GM18868 (cell line): Measurements from ENCODE around the gene DNAH12.
"Not testable (repeated sequence)": the region's sequence is repeated elsewhere in the genome, so short reads cannot be mapped to it uniquely, and the experiment has no call there.

Experiments used
- ATAC-seq: cut with Tn5 transposase; IDR thresholded peaks from one replicate; pipeline ENCODE4 v1.9.1; 2021; ENCODE audit warnings: mild to moderate bottlenecking, moderate library complexity; ENCODE audit not compliant: unreplicated experiment

Gene DNAH12

DNA sequence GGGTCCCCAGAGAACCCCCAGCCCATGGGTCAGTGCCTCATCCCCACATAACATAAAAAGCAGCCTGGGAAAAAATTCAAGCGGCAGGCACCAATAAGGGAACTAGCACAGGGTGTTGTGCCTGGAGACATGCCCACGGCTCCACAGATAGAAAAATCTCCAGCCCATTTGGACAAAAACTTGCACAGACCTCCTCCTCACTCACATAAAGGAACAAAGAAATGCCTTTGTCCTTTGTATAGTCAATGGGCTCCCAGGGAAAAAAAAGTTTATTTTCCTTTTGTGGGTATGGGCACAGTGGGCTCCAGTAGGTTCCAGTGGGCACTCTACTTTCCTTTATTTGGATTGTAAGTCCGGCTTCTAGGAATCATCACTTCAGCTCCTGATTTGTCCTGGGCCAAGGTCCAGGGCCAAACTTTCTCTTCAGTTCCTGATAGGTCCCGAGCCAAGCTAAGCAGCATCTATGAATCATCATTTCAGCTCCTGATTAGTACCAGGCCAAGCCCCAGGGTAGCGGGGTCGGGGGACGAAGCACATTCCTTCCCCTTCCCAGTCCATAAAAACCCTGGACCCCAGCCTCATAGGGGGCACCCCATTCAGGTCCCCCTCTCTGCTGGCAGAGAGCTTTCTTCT, 1.6 kb upstream of the DNAH12 start:
- no peak for ATAC-seq

DNA sequence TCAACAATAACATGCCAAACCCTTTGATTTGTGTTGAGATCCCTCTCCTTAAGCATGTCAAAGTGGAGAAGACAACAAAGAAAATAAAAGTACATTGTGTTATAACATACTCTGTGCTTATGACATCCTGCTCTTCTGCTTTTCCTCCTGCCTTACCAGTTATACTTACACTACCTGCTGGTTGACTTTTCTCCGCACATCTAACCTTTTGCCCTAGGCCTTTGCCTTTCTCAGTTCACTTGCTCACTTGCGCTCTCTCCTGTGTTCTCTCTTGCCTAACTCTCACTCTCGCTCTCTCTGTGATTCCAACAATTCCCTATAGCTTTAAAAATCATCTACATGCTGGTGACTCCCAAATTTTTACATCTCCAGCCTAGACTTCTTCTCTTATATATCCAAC, 5.7 kb downstream of the DNAH12 start:
- no peak for ATAC-seq

DNA sequence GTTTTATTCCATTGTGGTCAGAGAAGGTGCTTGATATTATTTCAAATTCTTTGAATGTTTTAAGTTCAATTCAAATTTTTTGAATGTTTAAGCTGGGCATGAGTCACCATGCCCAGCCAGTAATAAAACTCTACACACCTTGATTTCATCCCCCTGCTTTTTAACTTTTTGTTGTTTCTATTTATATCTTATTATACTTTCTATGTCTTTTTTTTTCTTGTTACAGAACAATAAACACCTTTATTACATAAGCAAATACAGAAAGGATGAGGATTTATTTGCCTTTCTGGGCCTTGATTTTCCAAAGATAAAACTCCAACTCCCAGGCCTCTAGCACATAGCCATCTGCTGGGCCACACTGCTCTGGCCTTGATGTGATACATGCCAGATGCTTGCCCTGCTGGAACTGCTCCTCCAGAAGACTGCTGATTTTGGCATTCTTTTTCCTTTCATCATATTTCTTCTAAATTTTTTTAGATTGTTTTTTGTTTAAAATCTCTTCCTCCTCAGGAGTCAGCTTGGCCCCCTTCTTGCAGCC, 14.0 kb downstream of the DNAH12 start:
- ATAC-seq = no peak

DNA sequence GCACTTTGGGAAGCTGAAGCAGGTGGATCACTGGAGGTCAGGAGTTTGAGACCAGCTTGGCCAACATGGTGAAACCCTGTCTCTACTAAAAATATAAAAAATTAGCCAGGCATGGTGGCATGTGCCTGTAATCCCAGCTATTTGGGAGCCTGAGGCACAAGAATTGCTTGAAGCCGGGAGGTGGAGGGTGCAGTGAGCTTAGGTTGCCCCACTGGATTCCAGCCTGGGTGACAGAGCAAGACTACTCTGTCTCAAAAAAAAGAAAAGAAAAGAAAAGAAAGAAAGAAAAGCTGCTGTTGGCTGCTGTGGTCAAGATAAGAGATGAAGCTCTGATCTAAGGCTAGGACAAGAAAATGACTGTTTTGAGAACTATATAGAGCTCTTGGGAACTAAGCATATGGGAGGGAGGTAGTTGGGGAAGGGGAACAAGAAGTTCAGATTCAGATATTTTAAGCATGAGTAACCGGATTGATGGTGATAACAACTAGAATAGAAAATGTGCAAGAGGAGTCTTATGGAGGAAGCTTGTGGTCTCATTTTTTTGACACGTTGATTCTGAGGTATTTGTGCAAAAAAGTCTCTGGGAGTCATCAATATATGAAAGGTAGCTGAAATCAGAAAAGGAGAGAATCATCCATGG, 25.7 kb downstream of the DNAH12 start:
- ATAC-seq = no peak

DNA sequence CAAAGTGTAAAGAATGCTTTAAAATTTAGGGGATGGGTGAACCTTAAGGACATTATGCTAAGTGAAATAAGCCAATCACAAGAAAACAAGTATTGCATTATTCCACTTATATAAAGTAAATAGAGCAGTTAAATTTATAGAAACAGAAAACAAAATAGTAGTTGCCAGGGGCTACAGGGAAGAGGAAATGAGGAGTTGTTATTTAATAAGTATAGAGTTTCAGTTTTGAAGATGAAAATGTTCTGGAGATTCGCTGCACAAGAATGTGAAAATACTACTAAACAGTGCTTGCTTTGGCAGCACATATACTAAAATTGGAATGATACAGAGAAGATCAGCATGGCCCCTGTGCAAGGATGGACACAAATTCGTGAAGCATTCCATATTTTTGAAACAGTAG, 32.0 kb downstream of the DNAH12 start:
- no peak for ATAC-seq

DNA sequence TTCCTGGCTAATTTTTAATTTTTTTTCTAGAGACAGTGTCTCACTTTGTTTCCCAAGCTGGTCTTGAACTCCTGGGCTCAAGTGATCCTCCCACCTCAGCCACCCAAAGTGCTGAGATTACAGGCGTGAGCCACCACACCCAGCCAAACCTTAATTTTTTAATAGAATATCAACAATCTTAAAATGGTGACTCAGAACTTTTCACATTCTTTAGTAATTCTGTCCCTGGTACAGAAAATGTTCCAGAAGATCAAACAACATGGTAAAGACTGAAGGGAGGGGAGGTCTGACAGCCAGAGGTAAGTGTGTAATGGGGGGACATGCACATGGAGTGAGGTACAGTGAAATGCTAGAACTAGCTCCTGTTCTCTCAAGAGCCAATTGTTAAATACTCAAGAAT, 38.2 kb downstream of the DNAH12 start:
- ATAC-seq = no peak

DNA sequence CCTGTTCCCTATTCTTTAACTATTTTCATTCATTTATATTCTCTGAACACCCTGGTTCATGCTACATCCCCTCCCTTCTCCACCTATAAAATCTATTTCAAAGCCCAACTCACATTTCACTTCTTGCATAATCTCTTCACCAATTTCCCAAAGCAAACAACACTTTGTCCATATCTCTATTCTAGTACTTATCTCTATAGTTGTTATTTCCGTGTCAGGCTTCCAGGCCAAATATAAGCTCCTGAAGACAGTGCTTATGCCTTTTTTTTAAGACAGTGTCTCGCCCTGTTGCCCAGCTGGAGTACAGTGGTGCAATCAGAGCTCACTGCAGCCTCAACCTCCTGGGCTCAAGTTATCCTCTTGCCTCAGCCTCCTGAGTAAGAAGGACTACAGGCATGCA, 43.6 kb downstream of the DNAH12 start:
- ATAC-seq = no peak

DNA sequence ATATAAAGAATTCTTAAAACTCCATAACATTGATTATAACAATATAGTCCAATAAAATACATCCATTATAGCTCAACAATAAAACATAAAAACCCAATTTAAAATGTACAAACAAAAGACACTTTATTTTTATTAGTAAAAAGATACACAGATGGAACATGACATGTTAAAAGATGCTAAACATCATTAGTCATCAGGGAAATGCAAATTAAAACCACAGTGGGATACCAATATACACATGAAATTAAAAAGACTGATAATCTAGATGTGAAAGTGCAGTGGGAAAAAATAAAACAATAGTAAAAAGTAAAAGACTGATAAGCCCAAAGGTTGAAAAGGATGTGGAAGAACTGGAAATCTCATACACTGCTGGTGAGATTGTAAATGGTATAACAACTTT, 46.2 kb downstream of the DNAH12 start:
- ATAC-seq = no peak

DNA sequence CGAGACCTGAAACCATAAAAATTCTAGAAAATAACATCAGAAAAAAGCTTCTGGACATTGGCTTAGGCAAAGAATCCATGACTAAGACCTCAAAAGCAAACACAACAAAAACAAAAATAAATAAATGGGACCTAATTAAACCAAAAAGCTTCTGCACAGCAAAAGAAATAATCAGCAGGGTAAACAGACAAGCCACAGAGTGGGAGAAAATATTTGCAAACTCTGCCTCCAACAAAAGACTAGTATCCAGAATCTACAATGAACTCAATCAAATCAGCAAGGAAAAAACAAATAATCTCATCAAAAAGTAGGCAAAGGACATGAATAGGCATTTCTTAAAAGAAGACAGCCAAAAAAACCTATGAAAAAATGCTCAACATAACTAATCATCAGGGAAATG, 59.6 kb downstream of the DNAH12 start:
- ATAC-seq = no peak

DNA sequence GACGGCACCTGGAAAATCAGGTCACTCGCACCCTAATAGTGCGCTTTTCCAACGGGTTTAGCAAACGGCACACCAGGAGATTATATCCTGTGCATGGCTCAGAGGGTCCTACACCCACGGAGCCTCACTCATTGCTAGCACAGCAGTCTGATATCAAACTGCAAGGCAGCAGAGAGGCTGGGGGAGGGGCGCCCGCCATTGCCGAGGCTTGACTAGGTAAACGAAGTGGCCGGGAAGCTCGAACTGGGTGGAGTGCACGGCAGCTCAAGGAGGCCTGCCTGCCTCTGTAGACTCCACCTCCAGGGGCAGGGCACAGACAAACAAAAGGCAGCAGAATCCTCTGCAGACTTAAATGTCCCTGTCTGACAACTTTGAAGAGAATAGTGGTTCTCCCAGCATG, 67.0 kb downstream of the DNAH12 start:
- ATAC-seq = not testable (repeated sequence)

DNA sequence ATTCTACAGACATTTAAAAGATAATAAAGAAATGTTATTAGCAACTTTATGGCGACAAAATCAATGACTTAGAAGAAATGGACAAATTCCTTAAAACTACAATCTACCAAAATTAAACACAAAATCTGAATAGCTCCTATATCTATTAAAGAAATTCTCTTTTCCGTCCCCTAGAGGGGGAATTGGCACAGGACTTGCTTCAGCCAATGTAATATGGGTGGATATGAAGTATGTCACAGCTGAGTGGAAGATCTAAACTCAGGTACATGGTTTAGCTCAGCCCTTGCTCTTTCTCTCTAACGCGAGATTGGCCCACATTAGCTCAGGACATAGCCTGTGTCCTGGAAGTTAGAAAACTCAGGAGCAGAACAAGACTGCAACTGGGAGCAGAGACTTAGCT, 79.3 kb downstream of the DNAH12 start:
- ATAC-seq = no peak

DNA sequence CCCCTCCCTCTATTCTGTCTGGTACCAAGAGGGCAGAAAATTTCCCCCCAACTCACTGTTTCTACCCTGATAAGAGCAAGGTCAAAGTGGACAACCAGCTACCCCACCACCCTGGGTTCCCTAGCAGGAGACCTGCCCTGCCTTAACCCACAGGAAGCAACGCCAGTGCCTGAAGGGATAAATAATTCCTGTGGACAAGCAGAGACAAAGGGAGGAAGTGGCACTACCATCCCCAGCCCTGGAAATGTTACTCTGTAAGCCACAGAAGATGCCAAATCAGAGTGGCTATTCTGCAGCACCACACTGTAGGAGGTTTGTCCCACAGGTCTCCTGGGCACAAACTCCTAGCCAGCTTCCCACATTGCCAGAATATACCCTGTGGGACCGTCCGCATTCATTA, 80.1 kb downstream of the DNAH12 start:
- no peak for ATAC-seq

DNA sequence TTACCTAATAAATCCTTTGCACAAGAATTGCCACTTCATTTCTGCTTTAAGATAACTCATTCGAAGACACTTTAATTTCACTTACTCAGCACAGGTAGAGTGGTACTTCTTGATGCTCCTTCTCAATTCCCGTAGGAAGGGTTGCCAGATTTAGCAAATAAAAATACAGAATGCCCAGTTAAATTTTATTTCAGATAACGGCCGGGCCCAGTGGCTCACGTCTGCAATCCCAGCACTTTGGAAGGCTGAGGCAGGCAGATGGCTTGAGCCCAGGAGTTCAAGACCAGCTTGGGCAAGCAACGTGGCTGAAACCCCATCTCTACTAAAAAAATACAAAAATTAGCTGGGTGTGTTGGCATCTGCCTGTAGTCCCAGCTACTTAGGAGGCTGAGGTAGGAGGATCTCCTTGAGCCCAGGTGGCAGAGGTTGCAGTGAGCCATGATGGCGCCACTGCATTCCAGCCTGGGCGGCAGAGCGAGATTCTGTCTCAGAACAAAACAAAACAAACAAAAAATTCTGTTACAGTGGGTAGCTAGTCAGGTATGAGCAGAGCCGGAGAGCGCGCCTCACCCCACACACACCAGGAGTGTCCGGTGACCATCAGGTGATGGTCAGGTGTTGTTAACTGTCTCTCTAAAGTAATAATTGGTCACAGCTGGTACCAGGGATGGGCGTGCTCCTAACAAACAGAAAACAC, 92.8 kb downstream of the DNAH12 start:
- no peak for ATAC-seq

DNA sequence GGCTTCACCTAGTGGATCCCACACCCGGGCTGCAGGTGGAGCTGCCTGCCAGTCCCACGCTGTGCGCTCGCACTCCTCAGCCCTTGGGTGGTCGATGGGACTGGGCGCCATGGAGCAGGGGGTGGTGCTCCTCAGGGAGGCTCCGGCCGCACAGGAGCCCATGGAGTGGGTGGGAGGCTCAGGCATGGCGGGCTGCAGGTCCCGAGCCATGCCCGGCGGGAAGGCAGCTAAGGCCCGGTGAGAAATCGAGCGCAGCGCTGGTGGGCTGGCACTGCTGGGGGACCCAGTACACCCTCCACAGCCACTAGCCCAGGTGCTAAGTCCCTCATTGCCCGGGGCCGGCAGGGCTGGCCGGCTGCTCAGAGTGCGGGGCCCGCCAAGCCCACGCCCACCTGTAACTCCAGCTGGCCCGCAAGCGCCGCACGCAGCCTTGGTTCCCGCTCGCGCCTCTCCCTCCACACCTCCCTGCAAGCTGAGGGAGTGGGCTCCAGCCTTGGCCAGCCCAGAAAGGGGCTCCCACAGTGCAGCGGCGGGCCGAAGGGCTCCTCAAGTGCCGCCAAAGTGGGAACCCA, 94.8 kb downstream of the DNAH12 start:
- not testable (repeated sequence) for ATAC-seq

DNA sequence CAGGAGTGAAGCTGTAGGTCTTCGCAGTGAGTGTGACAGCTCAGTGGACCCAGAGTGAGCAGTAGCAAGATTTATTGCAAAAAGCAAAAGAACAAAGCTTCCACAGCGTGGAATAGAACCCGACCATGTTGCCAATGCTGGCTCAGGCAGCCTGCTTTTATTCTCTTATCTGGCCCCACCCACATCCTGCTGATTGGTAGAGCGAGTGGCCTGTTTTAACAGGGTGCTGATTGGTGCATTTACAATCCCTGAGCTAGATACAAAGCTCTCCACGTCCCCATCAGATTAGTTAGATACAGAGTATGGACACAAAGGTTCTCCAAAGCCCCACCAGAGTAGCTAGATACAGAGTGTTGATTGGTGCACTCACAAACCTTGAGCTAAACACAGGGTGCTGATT, 95.7 kb downstream of the DNAH12 start:
- ATAC-seq = not testable (repeated sequence)

DNA sequence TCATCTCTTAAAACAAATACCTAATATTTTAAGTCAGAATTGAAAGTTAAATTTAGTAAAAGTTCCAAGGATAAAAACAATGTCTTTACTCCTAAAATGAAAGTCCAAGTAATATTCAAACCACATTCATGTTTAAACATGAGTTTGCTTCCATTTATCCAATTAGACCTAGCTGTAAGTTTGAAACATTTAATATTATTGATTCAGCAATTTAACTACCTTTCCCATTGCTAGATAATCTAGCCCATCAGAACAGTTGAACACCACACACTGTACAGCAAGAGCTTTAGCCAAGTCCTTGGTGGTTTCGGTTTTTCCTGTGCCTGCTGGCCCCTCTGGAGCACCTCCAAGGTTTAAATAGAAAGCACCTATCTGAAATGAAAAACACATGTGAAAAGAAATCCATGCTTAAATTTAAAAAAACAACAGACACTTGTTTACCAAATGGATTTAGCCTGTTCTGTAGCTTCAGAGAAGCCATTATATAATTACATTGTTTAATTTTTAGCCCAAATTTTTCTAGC, 97.8 kb downstream of the DNAH12 start:
- no peak for ATAC-seq

DNA sequence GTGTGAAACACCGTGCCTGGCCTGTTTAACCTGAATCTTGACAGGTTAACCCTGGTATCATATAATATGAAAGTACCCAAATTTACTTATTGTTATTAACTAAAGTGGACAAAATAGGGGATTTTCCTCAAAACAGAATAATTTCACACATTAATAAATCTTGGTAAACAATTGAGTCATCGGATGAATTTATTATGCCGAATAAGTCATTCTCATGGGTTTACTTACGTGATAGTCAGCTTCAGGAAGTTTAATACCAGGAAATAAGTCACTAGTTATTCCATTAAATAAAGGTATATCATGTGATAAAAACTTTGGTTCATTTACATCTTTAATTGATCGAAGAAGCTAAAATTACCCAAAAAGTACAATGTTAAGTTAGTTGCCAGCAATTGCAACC, 99.7 kb downstream of the DNAH12 start:
- ATAC-seq = no peak

DNA sequence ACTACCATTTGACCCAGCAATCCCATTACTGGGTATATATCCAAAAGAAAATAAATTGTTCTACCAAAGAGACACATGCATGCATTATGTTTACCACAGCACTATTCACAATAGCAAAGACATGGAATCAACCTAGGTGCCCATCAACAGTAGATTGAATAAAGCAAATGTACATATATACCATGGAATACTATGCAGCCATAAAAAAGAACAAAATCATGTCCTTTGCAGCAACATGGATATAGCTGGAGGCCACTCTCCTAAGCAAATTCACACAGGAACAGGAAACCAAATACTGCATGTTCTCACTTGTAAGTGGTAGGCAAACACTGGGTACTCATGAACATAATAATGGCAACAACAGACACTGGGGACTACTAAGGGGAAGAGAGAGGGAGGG, 104.0 kb downstream of the DNAH12 start:
- ATAC-seq = not testable (repeated sequence)

DNA sequence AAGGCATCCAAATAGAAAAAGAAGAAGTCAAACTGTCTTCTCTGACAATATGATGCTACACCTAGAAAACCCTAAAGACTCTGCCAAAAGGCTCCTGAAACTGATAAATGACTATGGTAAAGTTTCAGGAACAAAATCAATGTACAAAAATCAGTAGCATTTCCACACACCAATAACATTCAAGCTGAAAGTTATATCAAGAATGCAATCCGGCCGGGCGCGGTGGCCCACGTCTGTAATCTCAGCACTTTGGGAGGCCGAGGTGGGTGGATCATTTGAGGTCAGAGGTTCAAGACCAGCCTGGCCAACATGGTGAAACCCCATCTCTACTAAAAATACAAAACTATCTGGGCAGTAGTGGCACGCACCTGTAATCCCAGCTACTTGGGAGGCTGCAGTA, 105.7 kb downstream of the DNAH12 start:
- ATAC-seq = not testable (repeated sequence)

DNA sequence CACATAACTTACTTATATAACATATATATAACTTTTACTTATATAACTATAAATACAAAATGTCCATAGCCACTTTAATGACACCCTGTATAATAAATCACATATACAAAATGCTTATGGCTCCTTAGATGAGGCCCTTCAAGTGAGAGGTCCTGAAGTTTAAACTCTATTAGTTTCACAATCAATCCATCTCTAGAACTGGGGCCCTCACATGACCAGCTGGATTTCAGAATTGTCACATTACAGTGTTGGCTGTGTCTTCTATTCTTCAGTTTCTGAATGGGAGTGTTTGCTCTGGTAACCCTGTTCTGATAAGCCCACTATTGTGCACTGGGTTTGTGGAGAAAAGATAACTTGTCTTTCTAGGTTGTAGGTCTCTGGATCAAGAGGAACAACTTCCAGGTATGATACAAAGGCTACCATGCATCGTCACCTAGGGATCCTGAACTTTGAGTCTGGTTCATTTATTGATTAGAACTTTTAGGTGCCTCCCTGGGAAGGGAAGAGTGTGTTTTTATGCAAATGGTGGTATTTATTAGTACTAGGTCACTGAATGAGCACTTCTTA, 107.9 kb downstream of the DNAH12 start:
- ATAC-seq = no peak

DNA sequence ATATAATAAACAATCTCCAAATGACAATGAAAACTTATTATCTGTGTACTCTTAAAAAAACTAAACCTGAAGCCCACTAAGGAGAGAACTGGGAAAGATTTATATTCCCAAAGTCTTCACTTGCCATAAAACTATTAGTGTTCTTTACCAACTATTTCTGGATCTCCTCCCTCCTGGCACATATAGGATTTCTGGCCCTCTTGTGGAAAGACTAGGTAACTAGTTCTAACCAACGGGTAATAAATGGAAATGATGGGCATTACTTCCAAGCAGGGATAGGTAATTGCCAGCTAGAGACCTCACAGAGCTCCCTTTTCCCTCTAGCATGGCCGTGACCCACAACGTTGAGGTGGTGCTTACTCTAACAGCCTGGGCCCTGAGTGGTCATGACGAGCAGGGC, 110.1 kb downstream of the DNAH12 start:
- no peak for ATAC-seq
